Esophagus (tissue), 2 donors: ENCODE measurements around the gene HS6ST1. TPM values are rescaled to one million over a fixed set of nuclear protein-coding genes. Genes with fewer than 3 reads are reported as not detected.
A peak's percentile ranks its signal among the peaks of the same experiment; 100 is the strongest.

ENCODE experiments used
- H3K27ac ChIP-seq, 2 donors: one replicate each; pipeline ENCODE4 v1.5.1; 2013; ENCODE audit warnings: low read depth in 2 of 2, mild to moderate bottlenecking in 2 of 2, inconsistent platforms in 1 of 2, low read length in 1 of 2, moderate library complexity in 1 of 2
- H3K27me3 ChIP-seq, 2 donors: one replicate each; pipeline ENCODE4 v1.6.1; 2013; ENCODE audit warnings: low read length in 2 of 2, control low read depth in 1 of 2, mild to moderate bottlenecking in 1 of 2; ENCODE audit not compliant: insufficient read depth in 2 of 2, control insufficient read depth in 1 of 2
- H3K36me3 ChIP-seq, 2 donors: one replicate each; pipeline ENCODE4 v1.6.1; 2013; ENCODE audit warnings: low read length in 1 of 2; ENCODE audit not compliant: control insufficient read depth in 2 of 2, insufficient read depth in 2 of 2
- H3K4me1 ChIP-seq, 2 donors: one replicate each; pipeline ENCODE4 v1.6.1; 2013; ENCODE audit warnings: low read length in 1 of 2; ENCODE audit not compliant: control insufficient read depth in 2 of 2, insufficient read depth in 2 of 2
- H3K4me3 ChIP-seq, 2 donors: one replicate each; pipeline ENCODE4 v1.5.1; 2013; ENCODE audit warnings: low read length in 2 of 2, mild to moderate bottlenecking in 2 of 2, low read depth in 1 of 2, moderate library complexity in 1 of 2
- H3K9me3 ChIP-seq, 2 donors: one replicate each; pipeline ENCODE4 v1.6.1; 2013; ENCODE audit warnings: mild to moderate bottlenecking in 2 of 2, low read depth in 1 of 2, low read length in 1 of 2, moderate library complexity in 1 of 2; ENCODE audit not compliant: control insufficient read depth in 2 of 2, insufficient read depth in 1 of 2
- WGBS, 2 donors: extraction: QIAGEN DNeasy Blood & Tissue Kit; methylation state at CpG; one replicate each; pipeline ENCODE4 v1.1.7; 2013; 5-methylcytosine and 5-hydroxymethylcytosine counted together
- polyA plus RNA-seq, 2 donors: library from polyadenylated mRNA; stranded (reverse); fragments of 200-250 nt; gene quantifications; one replicate each; pipeline ENCODE4 v1.2.3, GENCODE V29; 2013
- donor health status: healthy with polysubstance abuse.
- donor health status: Bipolar disorder and iron deficiency.

Gene HS6ST1
- polyA plus RNA-seq, 2 donors = 23.1 to 29.9 TPM

- Histone ChIP-seq H3K27ac (peak overlapping the region in 1 of 2 donors; percentile 14), H3K27me3 (no peaks in the 10 kb centered on the region), H3K4me1 (peaks cover 22 to 42% of the 10 kb centered on the region in 2 donors), H3K4me3 (no peak overlapping the region), H3K9me3 (peaks cover 0 to 3% of the 10 kb centered on the region in 2 donors), H3K36me3 (peaks cover 6 to 15% of the 10 kb centered on the region in 2 donors)
- 82 to 89% methylated on average over 11 to 13 of the region's 13 CpGs for WGBS, 2 donors
Measured at GRCh38 chr2:128291161-128291843, 27.4 kb downstream of the HS6ST1 start.

GRCh38 chr2:128290356-128290755, 28.3 kb downstream of the HS6ST1 start:
- Histone ChIP-seq H3K27me3 (no peaks in the 10 kb centered on the region), H3K27ac (no peak overlapping the region), H3K4me3 (no peak overlapping the region), H3K9me3 (peaks cover 0 to 3% of the 10 kb centered on the region in 2 donors), H3K36me3 (peaks cover 6 to 24% of the 10 kb centered on the region in 2 donors), H3K4me1 (peaks cover 22 to 46% of the 10 kb centered on the region in 2 donors)
- 90 to 95% methylated on average over 3 of the region's 3 CpGs for WGBS, 2 donors

- no peak overlapping the region for H3K27ac ChIP-seq
- no peak overlapping the region for H3K4me3 ChIP-seq
- no peaks in the 10 kb centered on the region for H3K27me3 ChIP-seq
- peaks cover 17 to 45% of the 10 kb centered on the region in 2 donors for H3K4me1 ChIP-seq
- H3K36me3 ChIP-seq = peaks cover 6 to 29% of the 10 kb centered on the region in 2 donors
- 84 to 85% methylated on average over 10 of the region's 10 CpGs for WGBS, 2 donors
- H3K9me3 ChIP-seq = no peaks in the 10 kb centered on the region
Measured at GRCh38 chr2:128289439-128289838, 29.2 kb downstream of the HS6ST1 start.

- Histone ChIP-seq H3K4me1 (peaks cover 20 to 41% of the 10 kb centered on the region in 2 donors), H3K9me3 (no peaks in the 10 kb centered on the region), H3K27ac (no peak overlapping the region), H3K27me3 (no peaks in the 10 kb centered on the region), H3K36me3 (peaks cover 6 to 29% of the 10 kb centered on the region in 2 donors), H3K4me3 (no peak overlapping the region)
- 91 to 92% methylated on average over 9 of the region's 9 CpGs for WGBS, 2 donors
Measured at GRCh38 chr2:128288781-128289180, 29.9 kb downstream of the HS6ST1 start.

- no peak overlapping the region for H3K4me3 ChIP-seq
- H3K36me3 ChIP-seq = peaks cover 6 to 29% of the 10 kb centered on the region in 2 donors
- no peaks in the 10 kb centered on the region for H3K27me3 ChIP-seq
- H3K9me3 ChIP-seq = no peaks in the 10 kb centered on the region
- WGBS, 2 donors = 86 to 89% methylated on average over 23 of the region's 23 CpGs
- no peak overlapping the region for H3K27ac ChIP-seq
- peaks cover 19 to 38% of the 10 kb centered on the region in 2 donors for H3K4me1 ChIP-seq
Measured at GRCh38 chr2:128287780-128288735, 30.6 kb downstream of the HS6ST1 start.

GRCh38 chr2:128286905-128287779, 31.5 kb downstream of the HS6ST1 start:
- H3K27ac ChIP-seq = no peak overlapping the region

GRCh38 chr2:128286011-128286721, 32.5 kb downstream of the HS6ST1 start:
- Histone ChIP-seq H3K27me3 (no peaks in the 10 kb centered on the region), H3K36me3 (peaks cover 6 to 29% of the 10 kb centered on the region in 2 donors), H3K9me3 (no peaks in the 10 kb centered on the region), H3K27ac (no peak overlapping the region), H3K4me1 (peaks cover 16 to 38% of the 10 kb centered on the region in 2 donors), H3K4me3 (no peak overlapping the region)
- WGBS, 2 donors = 74 to 76% methylated on average over 13 of the region's 13 CpGs

More at GRCh38 chr2:128286905-128287779, 31.5 kb downstream of the HS6ST1 start:
- no peak overlapping the region for H3K4me3 ChIP-seq
- H3K36me3 ChIP-seq = peaks cover 6 to 29% of the 10 kb centered on the region in 2 donors
- WGBS, 2 donors = 87 to 93% methylated on average over 11 to 12 of the region's 12 CpGs
- H3K4me1 ChIP-seq = peaks cover 16 to 36% of the 10 kb centered on the region in 2 donors
- H3K27me3 ChIP-seq = no peaks in the 10 kb centered on the region
- H3K9me3 ChIP-seq = no peaks in the 10 kb centered on the region

GRCh38 chr2:128285329-128285931, 33.2 kb downstream of the HS6ST1 start:
- WGBS, 2 donors = 82 to 87% methylated on average over 10 to 12 of the region's 12 CpGs
- Histone ChIP-seq H3K4me1 (peaks cover 19 to 44% of the 10 kb centered on the region in 2 donors), H3K36me3 (peaks cover 6 to 31% of the 10 kb centered on the region in 2 donors), H3K27ac (no peak overlapping the region), H3K9me3 (no peaks in the 10 kb centered on the region), H3K27me3 (no peaks in the 10 kb centered on the region), H3K4me3 (no peak overlapping the region)
